GM12873 (cell line): ENCODE measurements around the gene IL13RA2.

Experiments
- TF ChIP-seq, protein P1 (sequence below): IDR thresholded peaks from 2 replicates; pipeline ENCODE4 v1.5.1; 2012; ENCODE audit warnings: low read depth, mild to moderate bottlenecking, moderate library complexity, low read length, control low read depth; ENCODE audit not compliant: insufficient read depth; ENCODE audit errors: missing control alignments

Gene IL13RA2

GRCh38 chrX:114999906-115000305, 17.5 kb downstream of the IL13RA2 start:
- TF ChIP-seq, protein P1, sequence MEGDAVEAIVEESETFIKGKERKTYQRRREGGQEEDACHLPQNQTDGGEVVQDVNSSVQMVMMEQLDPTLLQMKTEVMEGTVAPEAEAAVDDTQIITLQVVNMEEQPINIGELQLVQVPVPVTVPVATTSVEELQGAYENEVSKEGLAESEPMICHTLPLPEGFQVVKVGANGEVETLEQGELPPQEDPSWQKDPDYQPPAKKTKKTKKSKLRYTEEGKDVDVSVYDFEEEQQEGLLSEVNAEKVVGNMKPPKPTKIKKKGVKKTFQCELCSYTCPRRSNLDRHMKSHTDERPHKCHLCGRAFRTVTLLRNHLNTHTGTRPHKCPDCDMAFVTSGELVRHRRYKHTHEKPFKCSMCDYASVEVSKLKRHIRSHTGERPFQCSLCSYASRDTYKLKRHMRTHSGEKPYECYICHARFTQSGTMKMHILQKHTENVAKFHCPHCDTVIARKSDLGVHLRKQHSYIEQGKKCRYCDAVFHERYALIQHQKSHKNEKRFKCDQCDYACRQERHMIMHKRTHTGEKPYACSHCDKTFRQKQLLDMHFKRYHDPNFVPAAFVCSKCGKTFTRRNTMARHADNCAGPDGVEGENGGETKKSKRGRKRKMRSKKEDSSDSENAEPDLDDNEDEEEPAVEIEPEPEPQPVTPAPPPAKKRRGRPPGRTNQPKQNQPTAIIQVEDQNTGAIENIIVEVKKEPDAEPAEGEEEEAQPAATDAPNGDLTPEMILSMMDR: no peak

GRCh38 chrX:114997779-114998178, 19.6 kb downstream of the IL13RA2 start:
- TF ChIP-seq, protein P1: no peak

GRCh38 chrX:114985967-114986592, 31.3 kb downstream of the IL13RA2 start:
- TF ChIP-seq, protein P1: no peak

DNA sequence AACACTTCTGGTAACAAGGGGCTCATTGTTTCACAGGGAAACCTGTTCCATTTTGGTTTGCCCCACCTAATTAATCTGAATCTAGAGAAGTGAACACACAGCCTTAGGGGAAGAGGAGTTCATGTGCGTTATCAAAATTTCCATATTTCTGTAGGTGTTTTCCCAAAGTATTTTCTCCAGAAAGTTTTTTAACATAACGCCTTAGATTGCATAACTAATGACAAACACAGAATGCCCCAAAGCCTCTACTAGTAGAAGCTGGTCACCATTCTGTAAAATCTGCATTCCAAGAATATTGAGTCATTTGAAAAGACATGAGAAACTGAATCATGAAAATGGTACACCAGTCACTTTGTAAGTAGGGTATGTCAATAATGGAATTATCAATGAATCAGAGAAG, 41.1 kb downstream of the IL13RA2 start:
- TF ChIP-seq, protein P1: no peak

DNA sequence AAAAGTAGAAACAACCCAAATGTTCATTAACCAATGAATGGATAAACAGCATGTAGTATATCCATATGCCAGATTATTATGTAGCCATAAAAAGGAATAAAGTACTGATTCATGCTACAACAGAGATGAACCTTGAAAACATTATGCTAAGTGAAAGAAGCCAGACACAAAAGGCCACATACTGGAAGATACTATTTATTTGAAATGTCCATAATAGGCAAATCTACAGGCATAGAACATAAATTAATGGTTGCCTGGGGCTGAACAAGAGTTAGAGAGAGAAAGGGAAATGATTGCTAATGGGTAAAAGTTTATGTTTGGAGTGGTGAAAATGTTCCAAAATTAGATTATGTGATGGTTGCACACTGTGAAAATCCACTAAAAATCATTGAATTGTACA, 44.4 kb downstream of the IL13RA2 start:
- TF ChIP-seq, protein P1: no peak

DNA sequence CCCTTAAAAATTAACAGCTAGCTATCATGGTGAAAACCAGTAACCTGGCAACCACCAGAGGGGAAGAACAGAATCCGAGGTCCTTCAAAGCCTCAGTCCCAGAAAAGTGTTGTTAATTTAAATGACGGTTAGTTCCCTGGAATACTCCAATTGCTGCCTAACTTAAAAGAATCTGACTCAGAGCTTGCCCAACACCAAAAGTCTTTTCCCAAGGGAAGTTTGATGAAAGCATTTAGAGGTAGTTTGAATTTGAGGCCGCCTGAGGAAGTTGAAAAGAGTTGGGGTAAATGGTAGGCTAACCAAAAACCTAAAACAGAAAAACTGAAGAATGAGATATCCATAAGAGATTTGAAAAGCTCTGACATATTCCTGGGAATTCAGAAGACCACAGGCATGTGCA, 46.6 kb downstream of the IL13RA2 start:
- TF ChIP-seq, protein P1: no peak

GRCh38 chrX:114964374-114964773, 53.0 kb downstream of the IL13RA2 start:
- TF ChIP-seq, protein P1: no peak
